Dermis microvascular lymphatic vessel endothelial cell (primary cell): ENCODE data around the gene TFAP2A. TPM values are rescaled to one million over a fixed set of nuclear protein-coding genes. Genes with fewer than 3 reads are reported as not detected.

Experiments used
- DNase-seq, 2 donors: peaks; one replicate each; pipeline versions ENCODE4 v3.0.0 to v3.0.0-alpha.2; 2010; ENCODE audit warnings: low read depth in 2 of 2
- total RNA-seq: library from RNA; depleted of rRNA; stranded (reverse); fragments of >200 nt; gene quantifications from 2 replicates; pipeline ENCODE4 v1.2.1, GENCODE V29; 2014

The TFAP2A gene
- total RNA-seq, 1 donor from 2014 or later, result not detected

DNA sequence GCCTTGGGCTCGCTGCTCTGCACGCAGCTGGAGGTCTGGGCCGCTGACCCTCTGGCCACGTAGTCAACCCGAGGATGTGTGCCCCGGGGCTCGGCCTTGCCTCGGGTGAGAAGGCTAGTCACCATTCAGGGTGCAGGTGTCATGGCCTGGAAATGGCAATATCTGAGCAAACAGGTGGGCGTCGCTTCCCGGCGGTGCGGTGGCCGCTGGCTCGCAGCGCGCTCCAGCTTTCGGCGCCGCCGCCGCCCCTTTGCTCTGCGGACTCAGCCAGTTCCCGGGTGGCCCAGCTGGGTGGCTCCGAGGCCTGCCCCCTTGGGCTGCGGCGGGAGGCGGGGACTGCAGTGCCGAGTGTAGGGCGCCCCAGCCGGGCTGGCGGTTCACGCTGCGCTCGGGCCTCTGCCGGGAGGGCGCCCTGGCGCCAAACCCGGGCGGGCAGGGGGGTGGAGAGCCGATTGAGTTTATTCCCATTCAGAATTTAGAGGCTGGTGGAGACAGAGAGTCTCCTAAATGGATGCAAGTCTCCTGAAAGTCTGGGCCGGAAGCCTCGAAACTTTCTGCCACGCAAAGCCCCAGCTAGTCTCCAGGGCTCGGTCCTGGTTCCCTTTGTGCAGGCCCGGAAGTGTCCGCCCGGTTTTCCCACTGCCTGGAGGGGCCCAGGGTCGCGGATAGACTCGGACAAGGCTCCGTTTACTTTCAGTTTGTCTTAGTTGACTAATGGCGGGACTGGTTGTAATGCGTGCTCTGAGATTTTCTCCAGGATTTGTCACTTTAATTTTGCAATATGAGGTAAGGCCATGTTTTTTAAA lies 11.3 kb upstream of the TFAP2A start:
- DNase-seq, result no peak

GRCh38 chr6:10425176-10425974 lies 10.5 kb upstream of the TFAP2A start:
- no peak for DNase-seq

DNA sequence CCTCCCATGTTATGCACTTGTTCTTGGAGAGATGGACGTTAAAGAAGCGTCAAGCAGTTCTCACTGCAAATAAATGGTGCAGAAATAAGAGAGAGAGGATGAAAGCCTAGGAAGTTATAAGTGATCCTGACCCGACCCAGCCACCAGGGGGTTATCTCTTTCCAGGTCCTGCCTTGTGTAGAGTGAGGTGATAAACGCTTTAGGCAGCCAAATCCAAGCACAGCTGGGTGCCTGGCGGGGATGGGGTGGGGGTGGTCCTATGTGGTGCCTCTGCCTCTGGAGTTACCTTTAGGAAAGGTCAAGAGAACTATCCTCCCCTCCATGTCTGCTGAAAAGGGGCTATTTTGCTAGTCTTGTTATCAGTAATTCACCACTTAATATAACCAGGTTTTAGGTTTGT lies 9.2 kb upstream of the TFAP2A start:
- DNase-seq, result no peak

DNA sequence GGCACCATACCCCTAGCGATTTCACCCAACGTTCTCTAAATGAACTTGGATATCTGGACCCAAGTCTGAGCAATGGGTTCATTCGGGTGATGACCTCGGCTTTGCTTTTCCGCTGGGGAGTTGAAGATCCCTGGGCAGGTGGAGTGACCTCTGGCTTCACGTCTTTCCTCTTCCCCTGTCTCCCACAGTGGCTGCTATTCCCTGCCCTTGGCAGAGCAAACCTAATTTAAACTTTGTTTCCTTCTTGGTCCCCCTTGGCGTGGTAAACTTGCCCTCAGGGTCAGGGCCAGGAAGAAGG lies 7.8 kb upstream of the TFAP2A start:
- no peak for DNase-seq

- no peak for DNase-seq
Observed at GRCh38 chr6:10421921-10422736, 7.3 kb upstream of the TFAP2A start.

GRCh38 chr6:10421158-10421920 lies 6.5 kb upstream of the TFAP2A start:
- no peak for DNase-seq

GRCh38 chr6:10420546-10421157 lies 5.8 kb upstream of the TFAP2A start:
- no peak for DNase-seq

DNA sequence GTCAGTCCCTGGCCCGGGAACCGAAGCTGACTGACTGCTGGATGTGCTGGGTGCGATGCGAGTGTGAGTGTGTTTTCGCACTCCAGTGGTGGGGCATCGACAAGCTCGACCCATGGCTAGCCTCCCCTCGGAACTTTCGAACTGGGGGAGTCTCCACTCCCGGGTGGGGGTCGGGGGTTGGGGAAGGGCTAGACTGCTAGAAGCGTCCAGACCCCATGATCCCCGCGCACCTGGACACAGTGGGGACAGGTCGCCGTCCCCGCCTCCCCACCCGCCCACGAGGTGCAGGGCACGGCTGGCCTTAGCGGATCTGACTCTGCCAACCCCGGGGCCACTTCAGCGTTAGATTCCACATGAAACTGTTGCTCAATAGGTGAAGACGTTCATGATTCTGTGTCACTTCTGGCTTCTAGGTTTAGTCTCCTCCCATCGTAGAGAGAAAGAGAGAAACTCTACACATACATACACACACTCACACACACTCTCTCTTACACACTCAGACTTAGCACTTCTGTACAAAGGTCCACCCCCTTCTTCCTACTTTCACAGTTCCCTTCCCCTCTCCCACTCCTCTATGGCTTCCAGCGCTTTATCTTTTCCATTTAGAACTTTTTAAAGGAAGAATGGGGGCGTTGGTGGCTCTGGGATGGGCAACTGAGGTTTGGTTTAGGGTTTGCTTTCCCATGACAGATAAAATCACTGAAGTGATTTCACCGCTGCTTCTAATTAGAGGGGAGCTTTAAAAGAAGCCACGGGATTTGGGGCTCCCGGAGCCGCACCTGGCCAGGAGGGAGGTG lies 5.1 kb upstream of the TFAP2A start:
- no peak for DNase-seq

GRCh38 chr6:10418862-10419748 lies 4.2 kb upstream of the TFAP2A start:
- no peak for DNase-seq

DNA sequence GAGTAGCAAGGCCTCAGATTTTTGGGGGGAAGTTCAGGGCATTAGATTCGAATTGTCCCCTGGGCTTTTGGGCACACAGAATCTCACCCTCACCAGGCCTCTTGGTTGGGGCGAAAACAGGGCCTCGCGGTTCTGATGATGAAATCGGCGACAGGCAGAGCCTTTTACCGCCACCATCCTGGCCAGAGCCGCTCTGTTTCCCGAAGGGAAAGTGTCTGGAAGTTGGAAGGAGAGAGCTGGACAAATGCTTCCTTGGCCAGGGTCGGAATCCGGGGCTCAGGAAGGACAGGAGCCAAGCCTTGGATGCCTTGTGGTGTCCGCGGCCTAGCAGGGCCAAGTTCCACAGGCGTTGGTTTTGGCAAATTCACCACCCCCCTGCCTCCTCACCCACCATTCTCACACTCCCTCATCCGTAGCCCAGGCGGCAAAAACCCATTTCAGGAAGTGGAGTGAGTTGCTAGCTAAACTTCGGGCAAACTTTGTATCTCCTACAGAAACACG lies 3.5 kb upstream of the TFAP2A start:
- DNase-seq, result no peak

- no peak for DNase-seq
Observed at GRCh38 chr6:10417681-10418104, 2.8 kb upstream of the TFAP2A start.

DNA sequence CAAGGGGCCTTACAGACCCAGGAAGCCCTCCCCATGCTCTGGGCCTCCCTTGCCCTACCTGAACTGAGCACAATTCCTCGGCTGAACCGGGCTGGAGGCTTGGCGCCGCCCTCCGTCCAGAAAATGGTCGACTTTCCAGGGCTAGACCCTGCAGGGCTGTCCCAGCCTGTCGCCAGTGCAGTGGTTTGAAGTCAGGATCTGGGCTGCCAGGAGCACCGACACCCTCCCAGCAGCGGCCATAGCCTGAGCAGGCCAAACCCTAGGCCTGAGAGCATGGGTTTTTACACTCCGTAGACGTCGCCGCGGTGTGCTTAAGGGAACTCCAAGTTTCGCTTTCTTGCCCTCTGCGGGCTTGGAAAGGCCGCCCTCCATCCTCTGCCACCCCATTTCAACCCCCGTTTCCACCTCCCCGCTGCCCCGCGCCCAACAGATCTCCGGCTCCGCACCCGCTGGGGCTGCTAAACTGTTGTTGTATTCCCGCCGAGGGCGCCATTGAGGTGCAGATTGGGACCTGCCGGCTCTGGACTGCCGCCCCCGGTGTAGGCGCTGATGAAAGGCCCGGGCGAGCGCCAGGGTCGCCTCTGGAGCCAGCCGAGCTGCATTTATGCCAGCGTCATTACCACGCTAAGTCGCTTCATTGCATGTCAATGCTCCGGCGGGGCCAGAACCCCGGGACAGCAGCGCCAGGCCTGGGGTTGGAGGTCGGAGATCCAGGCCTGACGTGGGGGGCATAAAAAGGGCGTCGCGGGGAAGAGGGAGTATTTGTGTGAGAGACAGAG lies 2.2 kb upstream of the TFAP2A start:
- DNase-seq, result no peak

GRCh38 chr6:10416516-10416862 lies 1.6 kb upstream of the TFAP2A start:
- DNase-seq, result no peak

DNA sequence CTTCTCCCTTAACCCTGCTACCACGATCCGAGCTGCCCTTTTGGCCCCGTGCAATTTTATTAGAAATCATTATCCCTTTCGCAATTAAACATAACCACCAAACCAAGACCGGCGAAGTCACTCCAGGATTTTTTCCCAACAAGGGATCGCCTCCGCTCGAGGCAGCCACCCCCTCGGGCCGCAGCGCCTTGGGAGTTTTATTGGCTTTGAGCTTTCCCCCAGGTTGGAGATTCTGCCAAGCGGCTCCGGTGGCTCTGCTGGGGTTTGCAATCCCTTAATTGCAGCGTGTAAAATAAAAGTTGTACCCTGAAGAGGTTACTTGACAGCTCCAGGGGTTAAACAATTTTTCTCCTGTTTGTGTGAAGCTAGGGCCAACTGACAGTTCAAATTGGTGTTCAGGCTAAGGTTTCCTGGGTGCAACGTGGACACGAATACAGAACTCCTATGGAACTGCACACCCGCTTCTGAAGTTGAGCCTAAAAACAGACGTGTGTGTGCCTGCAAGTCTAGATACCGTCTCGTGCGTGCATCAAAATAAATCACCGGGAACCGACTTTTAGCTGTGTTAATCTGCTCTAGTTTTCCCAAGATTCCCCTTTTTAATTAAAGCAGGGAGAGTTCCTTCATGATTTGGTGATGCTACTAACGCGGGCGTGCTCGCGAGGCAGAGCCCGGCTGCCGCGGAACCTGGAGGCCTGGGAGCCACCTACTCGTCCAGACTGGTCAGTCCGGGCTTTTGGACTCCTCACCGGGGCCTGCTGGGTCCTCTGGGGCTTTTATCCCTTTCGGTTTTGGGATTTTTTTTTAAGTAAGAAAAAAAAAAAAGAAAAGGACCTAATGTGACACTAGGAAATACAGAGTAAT lies 975 bp upstream of the TFAP2A start:
- no peak for DNase-seq

DNA sequence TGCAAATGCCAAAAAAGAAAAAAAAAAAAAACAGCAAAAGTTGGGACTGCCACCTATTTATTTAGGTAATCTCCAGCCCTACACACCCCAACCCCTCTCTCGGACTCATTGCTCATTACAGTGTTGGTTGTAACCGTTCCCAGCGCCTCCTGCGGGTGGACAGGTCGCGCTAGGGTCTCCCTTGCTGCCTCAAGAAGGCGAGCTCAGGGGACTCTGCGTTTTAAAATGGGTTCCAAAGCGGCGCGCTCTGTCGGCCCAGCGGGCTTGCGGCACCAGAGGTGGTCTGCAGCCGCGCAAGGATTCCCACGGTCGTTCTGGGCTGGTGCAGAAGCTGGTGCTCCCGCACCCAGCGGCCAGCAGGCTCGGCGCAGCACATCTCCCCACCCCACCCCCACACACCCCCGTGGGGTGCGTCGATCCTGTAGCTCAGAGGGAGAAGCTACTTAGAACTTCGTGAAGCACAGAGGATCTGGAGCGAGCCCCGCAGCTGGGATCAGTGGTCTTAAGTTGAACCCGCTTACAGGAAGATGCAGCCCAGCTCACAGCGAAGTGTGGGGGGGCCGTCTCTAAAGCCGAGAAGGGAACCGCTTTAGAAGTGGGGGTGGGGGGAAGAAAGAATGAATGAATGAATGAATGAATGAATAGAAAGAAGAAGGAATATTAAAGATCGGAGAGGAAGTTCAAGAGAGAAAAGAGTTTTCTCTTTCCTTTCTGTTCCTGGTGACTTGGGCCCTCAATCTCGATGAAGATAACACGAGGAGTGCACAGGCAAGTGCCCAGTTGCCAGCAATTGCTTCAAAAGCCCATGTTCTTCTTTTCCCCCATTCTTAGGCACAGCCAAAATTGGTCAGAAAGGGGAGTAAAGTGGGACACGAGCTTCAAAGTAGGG lies 780 bp downstream of the TFAP2A start:
- DNase-seq, result no peak

DNA sequence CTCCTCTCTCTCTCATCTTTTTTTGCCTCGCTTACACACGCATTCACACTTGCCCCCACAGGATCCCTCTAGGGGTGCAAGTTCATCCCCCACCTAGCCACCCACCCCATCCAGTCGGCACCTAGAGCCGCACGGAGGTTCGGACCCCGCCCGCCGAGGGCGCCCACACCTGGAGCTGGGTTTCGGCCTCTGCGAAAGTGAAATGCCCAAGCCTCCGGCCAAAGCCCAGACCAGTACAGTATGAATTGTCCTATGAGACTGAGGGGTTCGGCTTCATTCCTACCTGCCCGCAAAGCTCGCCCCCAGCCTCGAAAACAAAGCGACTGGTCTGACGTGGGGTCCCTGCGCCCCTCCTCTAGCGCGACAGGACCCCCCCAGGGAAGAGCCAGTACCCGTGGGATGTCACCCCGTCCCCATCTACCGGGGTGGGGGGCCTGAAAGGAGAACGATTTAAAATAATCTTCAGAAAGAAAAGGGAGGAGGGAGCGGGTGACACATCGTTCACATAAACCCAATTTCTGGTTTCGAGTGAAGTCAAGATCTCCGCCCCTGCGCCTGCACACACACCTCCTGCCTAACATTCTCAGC lies 1.5 kb downstream of the TFAP2A start:
- no peak for DNase-seq
